Fibroblast of lung (primary cell): Measurements from ENCODE around the gene CLPSL2. TPM values are rescaled to one million over a fixed set of nuclear protein-coding genes. Genes with fewer than 3 reads are reported as not detected.

Experiments
- DNase-seq, 2 donors: peaks; one replicate each; pipeline versions ENCODE4 v3.0.0 to v3.0.0-alpha.2; 2010; ENCODE audit warnings: low read depth in 2 of 2
- H2AFZ ChIP-seq: 2 replicates; pipeline ENCODE4 v1.5.1; 2012; ENCODE audit warnings: low read length, control low read depth, inconsistent platforms
- H3K27ac ChIP-seq: 2 replicates; pipeline ENCODE4 v1.5.1; 2011; ENCODE audit warnings: low read length, control low read depth; ENCODE audit not compliant: insufficient read depth
- H3K27me3 ChIP-seq: 2 replicates; pipeline ENCODE4 v1.5.1; 2011; ENCODE audit warnings: mild to moderate bottlenecking, low read length; ENCODE audit not compliant: control insufficient read depth, insufficient read depth
- H3K36me3 ChIP-seq: 2 replicates; pipeline ENCODE4 v1.5.1; 2011; ENCODE audit warnings: low read length; ENCODE audit not compliant: control insufficient read depth, insufficient read depth
- H3K4me1 ChIP-seq: 2 replicates; pipeline ENCODE4 v1.5.1; 2011; ENCODE audit warnings: low read length; ENCODE audit not compliant: control insufficient read depth, insufficient read depth; ENCODE audit errors: extremely low read depth
- H3K4me2 ChIP-seq: 2 replicates; pipeline ENCODE4 v1.5.1; 2011; ENCODE audit warnings: low read length, control low read depth; ENCODE audit not compliant: insufficient read depth; ENCODE audit errors: extremely low read depth
- H3K4me3 ChIP-seq, 4 experiments: fragments of 200-600 bp in 1 of 4; sonication (generic) in 1 of 4; replicated peaks in 1 of 4; 2 replicates each; pipeline ENCODE4 v1.5.1; 2011 to 2016; ENCODE audit warnings: low read length in 4 of 4, low read depth in 3 of 4, mild to moderate bottlenecking in 3 of 4, control low read depth in 2 of 4, inconsistent platforms in 1 of 4, mixed read lengths in 1 of 4; ENCODE audit not compliant: insufficient read depth in 1 of 4; ENCODE audit errors: control extremely low read depth in 1 of 4
- H3K79me2 ChIP-seq: 2 replicates; pipeline ENCODE4 v1.5.1; 2012; ENCODE audit warnings: mild to moderate bottlenecking, low read length, inconsistent platforms; ENCODE audit not compliant: control insufficient read depth, insufficient read depth
- H3K9ac ChIP-seq: 2 replicates; pipeline ENCODE4 v1.5.1; 2011; ENCODE audit warnings: mild to moderate bottlenecking, low read length, control low read depth; ENCODE audit not compliant: insufficient read depth
- H3K9me3 ChIP-seq: 2 replicates; pipeline ENCODE4 v1.5.1; 2012; ENCODE audit warnings: low read depth, low read length; ENCODE audit not compliant: control insufficient read depth, insufficient read depth
- H4K20me1 ChIP-seq: 2 replicates; pipeline ENCODE4 v1.5.1; 2011; ENCODE audit warnings: low read length; ENCODE audit not compliant: control insufficient read depth, insufficient read depth; ENCODE audit errors: extremely low read depth
- CTCF ChIP-seq, 2 donors: IDR thresholded peaks in 1 of 2; conservative IDR thresholded peaks in 1 of 2; 1 replicate in 1 of 2; 2 replicates in 1 of 2; pipeline ENCODE4 v1.5.1; 2011 to 2012; ENCODE audit warnings: low read length in 2 of 2, control low read depth in 1 of 2, inconsistent platforms in 1 of 2, low read depth in 1 of 2, mild to moderate bottlenecking in 1 of 2
- EZH2 ChIP-seq: IDR thresholded peaks from 2 replicates; pipeline ENCODE4 v1.5.1; 2012; ENCODE audit warnings: low read length, control low read depth, mild to moderate bottlenecking; ENCODE audit errors: missing control alignments
- polyA plus RNA-seq, 2 donors: library from polyadenylated mRNA; depleted of rRNA in 1 of 2; stranded (reverse) in 1 of 2; unstranded in 1 of 2; fragments of >200 nt; gene quantifications; 2 replicates each; pipeline ENCODE4 v1.2.1, GENCODE V29; 2011 to 2012; ENCODE audit warnings: missing spikeins in 1 of 2
- total RNA-seq: library from RNA; depleted of rRNA; stranded (reverse); fragments of >200 nt; gene quantifications from 2 replicates; pipeline ENCODE4 v1.2.1, GENCODE V29; 2014

Gene CLPSL2
- total and polyA plus RNA-seq, 2 donors (not counting 1 experiment from before 2014, with no cell fraction given), result not detected

GRCh38 chr6:35739645-35740524 is 36.5 kb upstream of the CLPSL2 start:
- Histone ChIP-seq H3K36me3 (no peaks in the 10 kb centered on the region), H3K27ac (no peak overlapping the region), H4K20me1 (no peaks in the 10 kb centered on the region), H3K4me3 (no peak overlapping the region), H3K9me3 (no peaks in the 10 kb centered on the region), H3K9ac (no peak overlapping the region), H3K27me3 (no peaks in the 10 kb centered on the region), H3K79me2 (no peaks in the 10 kb centered on the region), H2AFZ (no peak overlapping the region), H3K4me2 (no peak overlapping the region), H3K4me1 (no peaks in the 10 kb centered on the region)
- TF ChIP-seq EZH2, result no peak
- TF ChIP-seq CTCF (conservative IDR thresholded peaks at IDR 0.05 in 1 of 2, IDR thresholded peaks at IDR 0.05 in 1 of 2; ENCODE audit: low read depth in 1 of 2, low read length in 2 of 2), result no peak
- no peak for DNase-seq

GRCh38 chr6:35742842-35743241 is 33.6 kb upstream of the CLPSL2 start:
- H3K4me3 ChIP-seq, result no peak overlapping the region
- H3K9ac ChIP-seq, result no peak overlapping the region
- no peaks in the 10 kb centered on the region for H3K4me1 ChIP-seq
- no peaks in the 10 kb centered on the region for H3K79me2 ChIP-seq
- H2AFZ ChIP-seq, result no peak overlapping the region
- H4K20me1 ChIP-seq, result no peaks in the 10 kb centered on the region
- H3K36me3 ChIP-seq, result no peaks in the 10 kb centered on the region
- H3K9me3 ChIP-seq, result no peaks in the 10 kb centered on the region
- no peak overlapping the region for H3K27ac ChIP-seq
- DNase-seq, result no peak
- no peak overlapping the region for H3K4me2 ChIP-seq
- peaks cover 6% of the 10 kb centered on the region for H3K27me3 ChIP-seq
- TF ChIP-seq EZH2, result no peak
- no peak for TF ChIP-seq CTCF (conservative IDR thresholded peaks at IDR 0.05 in 1 of 2, IDR thresholded peaks at IDR 0.05 in 1 of 2; ENCODE audit: low read depth in 1 of 2, low read length in 2 of 2)

GRCh38 chr6:35745509-35745908 is 30.9 kb upstream of the CLPSL2 start:
- H3K79me2 ChIP-seq, result no peaks in the 10 kb centered on the region
- H3K9me3 ChIP-seq, result no peaks in the 10 kb centered on the region
- H3K27me3 ChIP-seq, result peaks cover 8% of the 10 kb centered on the region
- no peak overlapping the region for H3K4me2 ChIP-seq
- H4K20me1 ChIP-seq, result no peaks in the 10 kb centered on the region
- DNase-seq, result no peak
- H3K9ac ChIP-seq, result no peak overlapping the region
- H3K4me1 ChIP-seq, result no peaks in the 10 kb centered on the region
- no peak overlapping the region for H3K27ac ChIP-seq
- no peak for TF ChIP-seq EZH2
- TF ChIP-seq CTCF (conservative IDR thresholded peaks at IDR 0.05 in 1 of 2, IDR thresholded peaks at IDR 0.05 in 1 of 2; ENCODE audit: low read depth in 1 of 2, low read length in 2 of 2), result no peak
- no peak overlapping the region for H2AFZ ChIP-seq
- H3K36me3 ChIP-seq, result no peaks in the 10 kb centered on the region
- no peak overlapping the region for H3K4me3 ChIP-seq
